Gastrocnemius medialis (tissue), 4 donors: ENCODE measurements around the gene TUBB6.

ENCODE experiments used
- POLR2A ChIP-seq, 2 donors: fragments of 450-650 bp; IDR thresholded peaks; one replicate each; pipeline ENCODE4 v1.6.1; 2017; ENCODE audit warnings: antibody characterized with exemption in 2 of 2, mild to moderate bottlenecking in 2 of 2, moderate library complexity in 2 of 2
- TF ChIP-seq, protein P1 (sequence below), 5 experiments: fragments of 450-650 bp in 3 of 5; fragments of 200-600 bp in 2 of 5; sonication (generic) in 2 of 5; IDR thresholded peaks in 4 of 5; conservative IDR thresholded peaks in 1 of 5; 1 replicate in 4 of 5; 2 replicates in 1 of 5; pipeline ENCODE4 v1.5.1; 2016 to 2019; ENCODE audit warnings: antibody characterized with exemption in 5 of 5, mild to moderate bottlenecking in 3 of 5, moderate library complexity in 3 of 5

GRCh38 chr18:12291161-12291560 is 16.9 kb upstream of the TUBB6 start:
- no peak for TF ChIP-seq POLR2A (IDR thresholded peaks at IDR 0.05)
- TF ChIP-seq, protein P1, sequence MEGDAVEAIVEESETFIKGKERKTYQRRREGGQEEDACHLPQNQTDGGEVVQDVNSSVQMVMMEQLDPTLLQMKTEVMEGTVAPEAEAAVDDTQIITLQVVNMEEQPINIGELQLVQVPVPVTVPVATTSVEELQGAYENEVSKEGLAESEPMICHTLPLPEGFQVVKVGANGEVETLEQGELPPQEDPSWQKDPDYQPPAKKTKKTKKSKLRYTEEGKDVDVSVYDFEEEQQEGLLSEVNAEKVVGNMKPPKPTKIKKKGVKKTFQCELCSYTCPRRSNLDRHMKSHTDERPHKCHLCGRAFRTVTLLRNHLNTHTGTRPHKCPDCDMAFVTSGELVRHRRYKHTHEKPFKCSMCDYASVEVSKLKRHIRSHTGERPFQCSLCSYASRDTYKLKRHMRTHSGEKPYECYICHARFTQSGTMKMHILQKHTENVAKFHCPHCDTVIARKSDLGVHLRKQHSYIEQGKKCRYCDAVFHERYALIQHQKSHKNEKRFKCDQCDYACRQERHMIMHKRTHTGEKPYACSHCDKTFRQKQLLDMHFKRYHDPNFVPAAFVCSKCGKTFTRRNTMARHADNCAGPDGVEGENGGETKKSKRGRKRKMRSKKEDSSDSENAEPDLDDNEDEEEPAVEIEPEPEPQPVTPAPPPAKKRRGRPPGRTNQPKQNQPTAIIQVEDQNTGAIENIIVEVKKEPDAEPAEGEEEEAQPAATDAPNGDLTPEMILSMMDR (IDR thresholded peaks at IDR 0.05 in 4 of 5, conservative IDR thresholded peaks at IDR 0.05 in 1 of 5) = no peak
